ENCODE measurements around the gene FGF22. TPM values are rescaled to one million over a fixed set of nuclear protein-coding genes. Genes with fewer than 3 reads are reported as not detected.
A peak's percentile ranks its signal among the peaks of the same experiment; 100 is the strongest.

FGF22 gene
- total and polyA plus RNA-seq, 4 donors: 0.08 TPM; not detected in 3

DNA sequence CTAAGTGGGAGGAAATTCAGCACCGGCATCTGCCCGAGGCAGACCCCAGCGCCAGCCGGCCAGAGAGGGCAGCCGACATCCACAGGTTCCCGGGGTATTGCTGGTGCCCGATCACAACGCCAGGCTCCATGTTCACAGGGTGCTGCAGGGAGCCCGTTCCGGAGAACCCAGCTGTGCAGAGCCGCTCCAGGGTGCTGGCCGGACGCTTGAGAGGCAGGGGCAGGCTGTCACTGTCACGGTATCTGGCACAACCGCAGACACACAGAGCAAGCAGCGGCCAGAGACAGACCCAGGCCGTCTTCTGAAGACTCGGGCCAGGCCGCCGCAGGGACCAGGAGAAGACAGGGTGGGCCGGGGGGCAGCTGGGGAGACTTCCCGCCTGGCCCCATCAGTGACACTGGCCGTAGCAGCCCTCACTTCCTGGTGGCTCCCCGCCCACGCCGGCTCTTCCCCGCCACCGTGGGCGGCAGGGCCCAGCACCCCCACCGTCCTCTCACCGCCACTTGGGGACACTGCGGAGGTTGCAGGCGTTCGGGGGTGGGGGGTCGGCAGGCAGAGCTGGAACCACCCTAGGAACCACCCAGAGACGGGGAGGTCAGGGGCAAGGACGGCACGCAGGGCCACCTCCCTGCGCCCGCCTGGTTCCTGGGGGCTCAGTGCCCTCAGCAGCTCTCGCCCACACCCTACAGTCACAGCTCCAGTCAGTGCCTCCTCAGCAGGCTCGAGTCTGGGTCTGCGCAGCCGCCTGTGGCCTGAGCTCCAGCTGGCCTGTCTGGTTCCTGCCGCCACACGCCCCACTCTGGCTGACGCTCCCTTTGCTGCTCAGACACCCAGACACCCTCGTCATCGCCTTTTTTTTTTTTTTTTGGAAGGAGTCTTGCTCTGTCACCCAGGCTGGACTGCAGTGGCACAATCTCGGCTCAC lies 19.5 kb downstream of the FGF22 start:
- H3K36me3 ChIP-seq (ENCODE audit: control insufficient read depth in 4 of 4, insufficient read depth in 3 of 4, low read depth in 1 of 4, low read length in 3 of 4): no peaks in the 10 kb centered on the region
- peak overlapping the region in 2 of 3 donors; percentile 2 to 16 for H3K4me3 ChIP-seq (ENCODE audit: low read depth in 1 of 3, low read length in 3 of 3)
- H3K27ac ChIP-seq (ENCODE audit: low read depth in 1 of 2, low read length in 2 of 2): peak overlapping the region; percentile 89 to 96
- peaks cover 28 to 63% (median 49%) of the 10 kb centered on the region in 4 donors for H3K4me1 ChIP-seq (ENCODE audit: control insufficient read depth in 4 of 4, insufficient read depth in 4 of 4, low read length in 3 of 4)
- WGBS: 44% methylated on average over 50 of the region's 50 CpGs
- no peaks in the 10 kb centered on the region for H3K27me3 ChIP-seq (ENCODE audit: control insufficient read depth in 4 of 4, insufficient read depth in 4 of 4, low read length in 3 of 4)
- TF ChIP-seq FOXA2 (IDR thresholded peaks at IDR 0.05): no peak
- TF ChIP-seq RAD21 (IDR thresholded peaks at IDR 0.05): no peak
- TF ChIP-seq RXRA (IDR thresholded peaks at IDR 0.05): no peak
- TF ChIP-seq EGR1 (IDR thresholded peaks at IDR 0.05; ENCODE audit: low read depth in 2 of 2): no peak
- TF ChIP-seq, protein P1, sequence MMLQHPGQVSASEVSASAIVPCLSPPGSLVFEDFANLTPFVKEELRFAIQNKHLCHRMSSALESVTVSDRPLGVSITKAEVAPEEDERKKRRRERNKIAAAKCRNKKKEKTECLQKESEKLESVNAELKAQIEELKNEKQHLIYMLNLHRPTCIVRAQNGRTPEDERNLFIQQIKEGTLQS (IDR thresholded peaks at IDR 0.05): no peak
- TF ChIP-seq JUND (IDR thresholded peaks at IDR 0.05): no peak
- TF ChIP-seq NR2F2 (IDR thresholded peaks at IDR 0.05): no peak
- TF ChIP-seq, protein P2, sequence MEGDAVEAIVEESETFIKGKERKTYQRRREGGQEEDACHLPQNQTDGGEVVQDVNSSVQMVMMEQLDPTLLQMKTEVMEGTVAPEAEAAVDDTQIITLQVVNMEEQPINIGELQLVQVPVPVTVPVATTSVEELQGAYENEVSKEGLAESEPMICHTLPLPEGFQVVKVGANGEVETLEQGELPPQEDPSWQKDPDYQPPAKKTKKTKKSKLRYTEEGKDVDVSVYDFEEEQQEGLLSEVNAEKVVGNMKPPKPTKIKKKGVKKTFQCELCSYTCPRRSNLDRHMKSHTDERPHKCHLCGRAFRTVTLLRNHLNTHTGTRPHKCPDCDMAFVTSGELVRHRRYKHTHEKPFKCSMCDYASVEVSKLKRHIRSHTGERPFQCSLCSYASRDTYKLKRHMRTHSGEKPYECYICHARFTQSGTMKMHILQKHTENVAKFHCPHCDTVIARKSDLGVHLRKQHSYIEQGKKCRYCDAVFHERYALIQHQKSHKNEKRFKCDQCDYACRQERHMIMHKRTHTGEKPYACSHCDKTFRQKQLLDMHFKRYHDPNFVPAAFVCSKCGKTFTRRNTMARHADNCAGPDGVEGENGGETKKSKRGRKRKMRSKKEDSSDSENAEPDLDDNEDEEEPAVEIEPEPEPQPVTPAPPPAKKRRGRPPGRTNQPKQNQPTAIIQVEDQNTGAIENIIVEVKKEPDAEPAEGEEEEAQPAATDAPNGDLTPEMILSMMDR (IDR thresholded peaks at IDR 0.05; ENCODE audit: low read depth, low read length, missing input control): no peak
- TF ChIP-seq TAF1 (conservative IDR thresholded peaks at IDR 0.05): no peak
- TF ChIP-seq HNF4A (conservative IDR thresholded peaks at IDR 0.05): no peak
- TF ChIP-seq, protein P3, sequence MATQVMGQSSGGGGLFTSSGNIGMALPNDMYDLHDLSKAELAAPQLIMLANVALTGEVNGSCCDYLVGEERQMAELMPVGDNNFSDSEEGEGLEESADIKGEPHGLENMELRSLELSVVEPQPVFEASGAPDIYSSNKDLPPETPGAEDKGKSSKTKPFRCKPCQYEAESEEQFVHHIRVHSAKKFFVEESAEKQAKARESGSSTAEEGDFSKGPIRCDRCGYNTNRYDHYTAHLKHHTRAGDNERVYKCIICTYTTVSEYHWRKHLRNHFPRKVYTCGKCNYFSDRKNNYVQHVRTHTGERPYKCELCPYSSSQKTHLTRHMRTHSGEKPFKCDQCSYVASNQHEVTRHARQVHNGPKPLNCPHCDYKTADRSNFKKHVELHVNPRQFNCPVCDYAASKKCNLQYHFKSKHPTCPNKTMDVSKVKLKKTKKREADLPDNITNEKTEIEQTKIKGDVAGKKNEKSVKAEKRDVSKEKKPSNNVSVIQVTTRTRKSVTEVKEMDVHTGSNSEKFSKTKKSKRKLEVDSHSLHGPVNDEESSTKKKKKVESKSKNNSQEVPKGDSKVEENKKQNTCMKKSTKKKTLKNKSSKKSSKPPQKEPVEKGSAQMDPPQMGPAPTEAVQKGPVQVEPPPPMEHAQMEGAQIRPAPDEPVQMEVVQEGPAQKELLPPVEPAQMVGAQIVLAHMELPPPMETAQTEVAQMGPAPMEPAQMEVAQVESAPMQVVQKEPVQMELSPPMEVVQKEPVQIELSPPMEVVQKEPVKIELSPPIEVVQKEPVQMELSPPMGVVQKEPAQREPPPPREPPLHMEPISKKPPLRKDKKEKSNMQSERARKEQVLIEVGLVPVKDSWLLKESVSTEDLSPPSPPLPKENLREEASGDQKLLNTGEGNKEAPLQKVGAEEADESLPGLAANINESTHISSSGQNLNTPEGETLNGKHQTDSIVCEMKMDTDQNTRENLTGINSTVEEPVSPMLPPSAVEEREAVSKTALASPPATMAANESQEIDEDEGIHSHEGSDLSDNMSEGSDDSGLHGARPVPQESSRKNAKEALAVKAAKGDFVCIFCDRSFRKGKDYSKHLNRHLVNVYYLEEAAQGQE (IDR thresholded peaks at IDR 0.05): no peak
- no peak for TF ChIP-seq SP1 (IDR thresholded peaks at IDR 0.05)
- no peak for TF ChIP-seq FOXA1 (IDR thresholded peaks at IDR 0.05)
- TF ChIP-seq GABPA (IDR thresholded peaks at IDR 0.05 in 1 of 2, conservative IDR thresholded peaks at IDR 0.05 in 1 of 2): no peak
- TF ChIP-seq, protein P4, sequence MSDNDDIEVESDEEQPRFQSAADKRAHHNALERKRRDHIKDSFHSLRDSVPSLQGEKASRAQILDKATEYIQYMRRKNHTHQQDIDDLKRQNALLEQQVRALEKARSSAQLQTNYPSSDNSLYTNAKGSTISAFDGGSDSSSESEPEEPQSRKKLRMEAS (IDR thresholded peaks at IDR 0.05): no peak
- no peak for TF ChIP-seq HNF4G (IDR thresholded peaks at IDR 0.05)
- TF ChIP-seq, protein P5, sequence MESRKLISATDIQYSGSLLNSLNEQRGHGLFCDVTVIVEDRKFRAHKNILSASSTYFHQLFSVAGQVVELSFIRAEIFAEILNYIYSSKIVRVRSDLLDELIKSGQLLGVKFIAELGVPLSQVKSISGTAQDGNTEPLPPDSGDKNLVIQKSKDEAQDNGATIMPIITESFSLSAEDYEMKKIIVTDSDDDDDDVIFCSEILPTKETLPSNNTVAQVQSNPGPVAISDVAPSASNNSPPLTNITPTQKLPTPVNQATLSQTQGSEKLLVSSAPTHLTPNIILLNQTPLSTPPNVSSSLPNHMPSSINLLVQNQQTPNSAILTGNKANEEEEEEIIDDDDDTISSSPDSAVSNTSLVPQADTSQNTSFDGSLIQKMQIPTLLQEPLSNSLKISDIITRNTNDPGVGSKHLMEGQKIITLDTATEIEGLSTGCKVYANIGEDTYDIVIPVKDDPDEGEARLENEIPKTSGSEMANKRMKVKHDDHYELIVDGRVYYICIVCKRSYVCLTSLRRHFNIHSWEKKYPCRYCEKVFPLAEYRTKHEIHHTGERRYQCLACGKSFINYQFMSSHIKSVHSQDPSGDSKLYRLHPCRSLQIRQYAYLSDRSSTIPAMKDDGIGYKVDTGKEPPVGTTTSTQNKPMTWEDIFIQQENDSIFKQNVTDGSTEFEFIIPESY (IDR thresholded peaks at IDR 0.05): no peak
- TF ChIP-seq YY1 (IDR thresholded peaks at IDR 0.05): no peak
- H3K9me3 ChIP-seq (ENCODE audit: control insufficient read depth in 4 of 4, low read length in 3 of 4): no peaks in the 10 kb centered on the region
- peak overlapping the region in 1 of 2 donors; percentile 10 for H3K9ac ChIP-seq (ENCODE audit: low read depth in 1 of 2, low read length in 2 of 2)
- DNase-seq (ENCODE audit: low spot score): no peak

Measured in liver (tissue), 9 donors.